NB4 (cell line): ENCODE results near the gene SCART1.

Experiments used
- MAX ChIP-seq: IDR thresholded peaks from 2 replicates; pipeline ENCODE4 v1.6.1; 2011; ENCODE audit warnings: low read depth, low read length
- POLR2A ChIP-seq: IDR thresholded peaks from 2 replicates; pipeline ENCODE4 v1.6.1; 2011; ENCODE audit warnings: mild to moderate bottlenecking; ENCODE audit not compliant: insufficient read length; ENCODE audit errors: extremely low read depth
- TF ChIP-seq, protein P1 (sequence below): IDR thresholded peaks from one replicate; pipeline ENCODE4 v1.5.1; 2012; ENCODE audit warnings: low read depth, low read length

DNA sequence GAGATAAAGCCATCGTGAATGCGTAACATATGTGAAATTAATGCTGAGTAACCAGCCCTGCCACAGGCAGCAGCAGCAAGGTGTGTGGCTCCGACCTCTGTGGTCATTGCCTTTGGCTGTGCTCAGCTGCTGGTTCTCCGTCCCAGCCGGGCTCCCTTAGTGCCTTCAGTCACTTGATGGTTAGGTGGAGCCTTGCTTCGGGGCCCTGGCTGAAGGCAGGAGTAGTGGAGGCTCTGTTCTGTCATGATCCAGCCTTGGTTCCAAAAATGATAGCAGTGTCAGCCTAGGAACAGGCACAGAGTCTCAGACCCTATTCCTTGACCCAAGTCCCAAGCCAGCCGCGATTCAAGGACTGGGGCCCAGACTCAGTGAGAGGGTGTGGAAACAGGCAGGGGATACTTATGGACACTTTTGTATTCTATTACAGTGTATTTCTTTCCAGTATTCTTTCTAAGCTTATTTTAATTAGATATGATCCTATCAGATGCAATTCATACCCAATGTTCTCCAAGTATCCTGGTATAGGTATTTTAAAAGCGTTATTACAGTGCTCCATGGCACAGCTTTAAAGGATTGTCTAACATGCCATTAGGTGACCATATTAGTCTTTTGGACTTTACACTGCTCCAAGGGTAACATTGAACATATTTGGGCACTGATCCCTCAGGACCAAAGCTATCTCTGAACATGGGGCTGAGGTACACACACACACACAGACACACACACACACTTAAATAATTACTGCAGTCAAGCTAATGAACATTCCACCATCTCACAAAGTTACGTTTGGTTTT is 9.0 kb downstream of the SCART1 start:
- no peak for TF ChIP-seq POLR2A
- TF ChIP-seq, protein P1, sequence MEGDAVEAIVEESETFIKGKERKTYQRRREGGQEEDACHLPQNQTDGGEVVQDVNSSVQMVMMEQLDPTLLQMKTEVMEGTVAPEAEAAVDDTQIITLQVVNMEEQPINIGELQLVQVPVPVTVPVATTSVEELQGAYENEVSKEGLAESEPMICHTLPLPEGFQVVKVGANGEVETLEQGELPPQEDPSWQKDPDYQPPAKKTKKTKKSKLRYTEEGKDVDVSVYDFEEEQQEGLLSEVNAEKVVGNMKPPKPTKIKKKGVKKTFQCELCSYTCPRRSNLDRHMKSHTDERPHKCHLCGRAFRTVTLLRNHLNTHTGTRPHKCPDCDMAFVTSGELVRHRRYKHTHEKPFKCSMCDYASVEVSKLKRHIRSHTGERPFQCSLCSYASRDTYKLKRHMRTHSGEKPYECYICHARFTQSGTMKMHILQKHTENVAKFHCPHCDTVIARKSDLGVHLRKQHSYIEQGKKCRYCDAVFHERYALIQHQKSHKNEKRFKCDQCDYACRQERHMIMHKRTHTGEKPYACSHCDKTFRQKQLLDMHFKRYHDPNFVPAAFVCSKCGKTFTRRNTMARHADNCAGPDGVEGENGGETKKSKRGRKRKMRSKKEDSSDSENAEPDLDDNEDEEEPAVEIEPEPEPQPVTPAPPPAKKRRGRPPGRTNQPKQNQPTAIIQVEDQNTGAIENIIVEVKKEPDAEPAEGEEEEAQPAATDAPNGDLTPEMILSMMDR: no peak
- no peak for TF ChIP-seq MAX
